WERI-Rb-1 (cell line): ENCODE measurements around the gene HIVEP3.

Source experiments
- DNase-seq: peaks from one replicate; pipeline ENCODE4 v3.0.0-alpha.2; 2020
- H3K27ac ChIP-seq: fragments of 250-450 bp; sonication (Bioruptor Pico); 2 replicates; pipeline ENCODE4 v1.5.1; 2020; ENCODE audit warnings: mild to moderate bottlenecking, moderate library complexity
- H3K27me3 ChIP-seq: fragments of 250-450 bp; sonication (Bioruptor Pico); 2 replicates; pipeline ENCODE4 v1.5.1; 2021; ENCODE audit warnings: mild to moderate bottlenecking, low read depth, moderate library complexity; ENCODE audit not compliant: insufficient read depth, severe bottlenecking
- H3K36me3 ChIP-seq: fragments of 250-450 bp; sonication (Bioruptor Pico); 2 replicates; pipeline ENCODE4 v1.5.1; 2020; ENCODE audit warnings: mild to moderate bottlenecking, moderate library complexity
- H3K4me3 ChIP-seq: 2 replicates; pipeline ENCODE4 v1.5.1; 2011; ENCODE audit warnings: low read depth, mild to moderate bottlenecking, control low read depth, low read length
- H3K9me3 ChIP-seq: fragments of 250-450 bp; sonication (Bioruptor Pico); 2 replicates; pipeline ENCODE4 v1.5.1; 2021; ENCODE audit warnings: mild to moderate bottlenecking, moderate library complexity; ENCODE audit not compliant: severe bottlenecking
- TF ChIP-seq, protein P1 (sequence below): IDR thresholded peaks from 2 replicates; pipeline ENCODE4 v1.5.1; 2011; ENCODE audit warnings: low read depth, mild to moderate bottlenecking, control low read depth, inconsistent platforms, low read length

Gene HIVEP3

DNA sequence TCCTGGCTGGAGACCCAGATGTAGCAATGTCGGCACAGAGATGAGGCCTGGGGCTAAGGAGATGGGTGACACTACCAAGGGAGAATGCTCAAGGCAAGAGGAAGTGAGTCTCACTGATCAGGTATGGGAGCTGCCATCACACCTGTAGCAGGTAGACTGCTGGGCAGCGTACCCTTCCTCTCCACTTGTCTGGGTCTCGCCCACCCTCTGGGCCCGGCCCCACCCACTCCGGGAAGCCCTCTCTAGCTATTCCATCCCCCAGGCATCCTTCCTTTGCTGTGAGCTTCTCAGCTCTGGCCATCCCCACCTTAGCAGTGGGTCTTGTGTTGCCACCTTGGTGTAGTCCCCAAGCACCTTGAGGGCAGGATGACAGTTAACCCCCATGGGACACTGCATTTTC lies 346.5 kb downstream of the HIVEP3 start:
- H3K36me3 ChIP-seq: no peaks in the 10 kb centered on the region
- no peak for DNase-seq
- H3K9me3 ChIP-seq: no peaks in the 10 kb centered on the region
- H3K4me3 ChIP-seq: no peak overlapping the region
- TF ChIP-seq, protein P1, sequence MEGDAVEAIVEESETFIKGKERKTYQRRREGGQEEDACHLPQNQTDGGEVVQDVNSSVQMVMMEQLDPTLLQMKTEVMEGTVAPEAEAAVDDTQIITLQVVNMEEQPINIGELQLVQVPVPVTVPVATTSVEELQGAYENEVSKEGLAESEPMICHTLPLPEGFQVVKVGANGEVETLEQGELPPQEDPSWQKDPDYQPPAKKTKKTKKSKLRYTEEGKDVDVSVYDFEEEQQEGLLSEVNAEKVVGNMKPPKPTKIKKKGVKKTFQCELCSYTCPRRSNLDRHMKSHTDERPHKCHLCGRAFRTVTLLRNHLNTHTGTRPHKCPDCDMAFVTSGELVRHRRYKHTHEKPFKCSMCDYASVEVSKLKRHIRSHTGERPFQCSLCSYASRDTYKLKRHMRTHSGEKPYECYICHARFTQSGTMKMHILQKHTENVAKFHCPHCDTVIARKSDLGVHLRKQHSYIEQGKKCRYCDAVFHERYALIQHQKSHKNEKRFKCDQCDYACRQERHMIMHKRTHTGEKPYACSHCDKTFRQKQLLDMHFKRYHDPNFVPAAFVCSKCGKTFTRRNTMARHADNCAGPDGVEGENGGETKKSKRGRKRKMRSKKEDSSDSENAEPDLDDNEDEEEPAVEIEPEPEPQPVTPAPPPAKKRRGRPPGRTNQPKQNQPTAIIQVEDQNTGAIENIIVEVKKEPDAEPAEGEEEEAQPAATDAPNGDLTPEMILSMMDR: no peak
- H3K27ac ChIP-seq: no peak overlapping the region
- no peaks in the 10 kb centered on the region for H3K27me3 ChIP-seq

DNA sequence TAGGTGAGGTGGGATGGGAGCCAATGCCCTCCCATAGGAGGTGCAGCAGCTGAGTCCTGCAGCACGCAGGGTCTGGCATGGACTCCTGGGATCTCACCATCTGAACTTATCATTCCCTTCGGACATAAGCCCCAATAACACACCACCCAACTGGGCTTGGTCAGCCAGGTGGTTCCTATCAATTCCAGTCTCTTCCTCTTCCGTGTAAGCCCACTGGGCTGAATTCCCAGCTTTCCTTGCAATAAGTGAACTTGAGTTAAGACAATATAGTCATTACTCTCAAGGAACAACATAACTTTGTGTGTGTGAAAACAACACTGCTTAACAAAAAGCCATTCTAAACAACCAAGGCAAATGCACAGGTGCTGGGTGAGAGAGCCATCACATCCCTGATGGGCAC lies 347.7 kb downstream of the HIVEP3 start:
- H3K9me3 ChIP-seq: no peaks in the 10 kb centered on the region
- H3K36me3 ChIP-seq: no peaks in the 10 kb centered on the region
- no peak overlapping the region for H3K27ac ChIP-seq
- no peaks in the 10 kb centered on the region for H3K27me3 ChIP-seq
- DNase-seq: no peak
- TF ChIP-seq, protein P1: no peak
- H3K4me3 ChIP-seq: no peak overlapping the region

DNA sequence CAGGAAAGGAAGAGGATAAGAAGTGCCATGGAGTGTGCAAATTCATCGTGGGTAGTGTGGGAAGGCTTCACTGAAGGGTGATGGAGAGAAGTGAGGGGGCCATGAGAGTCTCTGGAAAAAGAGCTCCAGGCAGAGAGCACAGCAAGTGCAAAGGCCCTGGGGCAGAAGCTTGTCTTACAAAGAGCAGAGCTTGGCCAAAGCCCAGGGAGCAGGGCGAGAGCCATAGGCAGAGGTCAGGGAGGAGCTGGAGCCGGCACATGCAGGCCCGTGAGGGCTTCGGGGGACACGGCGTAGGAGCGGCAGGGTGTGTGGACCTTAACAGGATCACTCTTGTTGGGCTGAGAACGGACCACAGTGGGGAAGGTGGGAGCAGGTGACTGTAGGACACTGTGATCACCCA lies 350.5 kb downstream of the HIVEP3 start:
- Histone ChIP-seq H3K27me3 (no peaks in the 10 kb centered on the region), H3K27ac (no peak overlapping the region), H3K9me3 (no peaks in the 10 kb centered on the region), H3K4me3 (no peak overlapping the region), H3K36me3 (no peaks in the 10 kb centered on the region)
- TF ChIP-seq, protein P1: no peak
- no peak for DNase-seq

DNA sequence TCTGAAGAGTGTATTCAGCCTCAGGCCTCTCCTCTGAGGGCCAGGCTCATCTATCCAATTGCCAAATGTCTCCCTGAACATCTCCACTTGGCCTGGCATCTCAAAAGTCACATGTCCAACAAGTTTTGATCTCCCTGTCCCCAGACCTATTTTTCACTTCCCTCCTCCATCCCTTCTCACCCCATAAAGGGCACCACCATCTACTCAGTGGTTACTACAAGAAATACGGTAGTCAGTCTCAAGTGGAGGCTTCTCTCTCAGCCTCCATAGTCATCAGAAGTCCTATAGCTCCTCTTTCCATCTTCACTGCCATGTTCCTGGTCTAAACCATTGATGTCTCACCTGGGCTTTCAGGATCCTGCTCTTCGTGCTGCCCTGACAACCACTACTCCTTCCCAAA lies 351.8 kb downstream of the HIVEP3 start:
- no peak overlapping the region for H3K27ac ChIP-seq
- H3K27me3 ChIP-seq: no peaks in the 10 kb centered on the region
- no peaks in the 10 kb centered on the region for H3K36me3 ChIP-seq
- DNase-seq: no peak
- no peak overlapping the region for H3K4me3 ChIP-seq
- TF ChIP-seq, protein P1: no peak
- no peaks in the 10 kb centered on the region for H3K9me3 ChIP-seq

DNA sequence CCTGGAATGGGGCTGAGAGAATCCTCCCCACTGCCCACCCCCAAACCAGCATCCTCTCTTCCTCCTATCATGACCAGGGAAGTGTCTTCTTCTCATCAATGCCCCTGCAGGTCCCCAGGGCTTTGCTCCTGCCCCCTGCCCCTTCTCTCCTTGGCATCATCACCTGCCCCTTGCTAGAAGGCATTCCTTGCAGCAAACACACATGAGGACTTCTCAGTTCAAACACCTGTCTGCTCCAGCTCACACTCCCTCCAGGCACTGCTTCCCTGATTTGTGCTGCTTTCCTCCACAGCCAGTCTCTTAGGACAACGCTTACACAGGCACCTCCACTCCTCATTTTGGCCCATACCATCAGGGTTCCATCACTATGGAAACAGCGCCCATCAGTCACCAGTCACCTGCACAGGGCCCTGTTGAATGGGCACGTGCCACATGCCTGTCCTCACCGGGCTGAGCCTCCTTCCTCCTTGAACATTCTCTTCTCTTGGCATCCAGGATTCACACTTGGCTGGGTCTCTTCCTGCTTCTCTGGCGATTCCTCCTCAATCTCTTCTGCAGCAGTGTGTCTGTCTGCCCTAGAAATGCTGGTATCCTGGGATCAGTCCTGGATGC lies 352.3 kb downstream of the HIVEP3 start:
- Histone ChIP-seq H3K36me3 (no peaks in the 10 kb centered on the region), H3K27ac (no peak overlapping the region), H3K9me3 (no peaks in the 10 kb centered on the region), H3K27me3 (no peaks in the 10 kb centered on the region), H3K4me3 (no peak overlapping the region)
- DNase-seq: no peak
- TF ChIP-seq, protein P1: no peak
